CD14-positive monocyte (primary cell): ENCODE data around the gene SMCHD1. TPM values are rescaled to one million over a fixed set of nuclear protein-coding genes. Genes with fewer than 3 reads are reported as not detected.
A peak's percentile ranks its signal among the peaks of the same experiment; 100 is the strongest.

ENCODE experiments used
- DNase-seq, 3 donors: peaks; one replicate each; pipeline ENCODE4 v3.0.0-alpha.2; 2011 to 2022
- H2AFZ ChIP-seq: 2 replicates; pipeline ENCODE4 v1.6.0; 2012; ENCODE audit warnings: mild to moderate bottlenecking, low read depth, low read length, inconsistent platforms; ENCODE audit not compliant: insufficient read depth, poor library complexity, severe bottlenecking
- H3K27ac ChIP-seq, 2 donors: 1 replicate in 1 of 2; 2 replicates in 1 of 2; pipeline ENCODE4 v1.5.1; 2012 to 2013; ENCODE audit warnings: low read length in 2 of 2, control low read depth in 1 of 2, inconsistent platforms in 1 of 2, low read depth in 1 of 2, mild to moderate bottlenecking in 1 of 2
- H3K27me3 ChIP-seq, 2 donors: one replicate each; pipeline versions ENCODE4 v1.6.0 to v1.6.1; 2011 to 2013; ENCODE audit warnings: low read length in 2 of 2; ENCODE audit not compliant: control insufficient read depth in 2 of 2, insufficient read depth in 2 of 2
- H3K36me3 ChIP-seq, 2 donors: replicated peaks in 1 of 2; 1 replicate in 1 of 2; 2 replicates in 1 of 2; pipeline versions ENCODE4 v1.5.1 to v1.6.1; 2012 to 2013; ENCODE audit warnings: low read length in 2 of 2, control low read depth in 1 of 2, inconsistent platforms in 1 of 2, mild to moderate bottlenecking in 1 of 2; ENCODE audit not compliant: insufficient read depth in 2 of 2, control insufficient read depth in 1 of 2
- H3K4me1 ChIP-seq, 2 donors: 1 replicate in 1 of 2; 2 replicates in 1 of 2; pipeline versions ENCODE4 v1.5.1 to v1.6.1; 2012 to 2013; ENCODE audit warnings: low read length in 2 of 2, control low read depth in 1 of 2, inconsistent platforms in 1 of 2, mild to moderate bottlenecking in 1 of 2, moderate library complexity in 1 of 2; ENCODE audit not compliant: insufficient read depth in 2 of 2, control insufficient read depth in 1 of 2
- H3K4me2 ChIP-seq: replicated peaks from 2 replicates; pipeline ENCODE3; 2012; ENCODE audit warnings: low read length, moderate library complexity, mild to moderate bottlenecking; ENCODE audit not compliant: poor library complexity, severe bottlenecking; ENCODE audit errors: extremely low read depth
- H3K4me3 ChIP-seq, 3 experiments: fragments of 200-600 bp in 1 of 3; sonication (generic) in 1 of 3; replicated peaks in 1 of 3; 1 replicate in 2 of 3; 2 replicates in 1 of 3; pipeline ENCODE4 v1.5.1; 2011 to 2013; ENCODE audit warnings: low read length in 3 of 3, mild to moderate bottlenecking in 3 of 3, control low read depth in 2 of 3, low read depth in 2 of 3, inconsistent platforms in 1 of 3, moderate library complexity in 1 of 3
- H3K79me2 ChIP-seq: 2 replicates; pipeline ENCODE4 v1.6.0; 2012; ENCODE audit warnings: mild to moderate bottlenecking, control low read depth, inconsistent platforms, low read length, moderate library complexity; ENCODE audit not compliant: insufficient read depth
- H3K9ac ChIP-seq: 2 replicates; pipeline ENCODE4 v1.6.0; 2017; ENCODE audit warnings: low read length, mild to moderate bottlenecking; ENCODE audit not compliant: insufficient read depth, poor library complexity, severe bottlenecking
- H3K9me3 ChIP-seq, 2 donors: replicated peaks in 1 of 2; 1 replicate in 1 of 2; 2 replicates in 1 of 2; pipeline versions ENCODE4 v1.5.1 to v1.6.1; 2012 to 2013; ENCODE audit warnings: low read length in 2 of 2, control low read depth in 1 of 2; ENCODE audit not compliant: control insufficient read depth in 1 of 2, insufficient read depth in 1 of 2
- H4K20me1 ChIP-seq: 2 replicates; pipeline ENCODE4 v1.6.0; 2012; ENCODE audit warnings: mild to moderate bottlenecking, low read length, control low read depth, moderate library complexity; ENCODE audit not compliant: insufficient read depth
- H3K27ac Mint-ChIP-seq, 7 donors: one replicate each; pipeline ENCODE4 v1.8.0; 2020; ENCODE audit warnings: mild to moderate bottlenecking in 7 of 7, mixed read lengths in 7 of 7, moderate library complexity in 6 of 7, inconsistent platforms in 2 of 7
- H3K27me3 Mint-ChIP-seq, 3 donors: one replicate each; pipeline ENCODE4 v1.8.0; 2021 to 2022; ENCODE audit warnings: low read depth in 3 of 3, mild to moderate bottlenecking in 3 of 3, mixed read lengths in 3 of 3, moderate library complexity in 3 of 3, inconsistent platforms in 1 of 3
- H3K36me3 Mint-ChIP-seq, 2 donors: one replicate each; pipeline ENCODE4 v1.8.0; 2020; ENCODE audit warnings: mixed read lengths in 2 of 2, inconsistent platforms in 1 of 2, mild to moderate bottlenecking in 1 of 2
- H3K4me1 Mint-ChIP-seq: one replicate; pipeline ENCODE4 v1.8.0; 2020; ENCODE audit warnings: mild to moderate bottlenecking, mixed read lengths
- H3K4me3 Mint-ChIP-seq, 2 donors: one replicate each; pipeline ENCODE4 v1.8.0; 2020; ENCODE audit warnings: mild to moderate bottlenecking in 2 of 2, mixed read lengths in 2 of 2, moderate library complexity in 1 of 2
- H3K9me3 Mint-ChIP-seq, 7 donors: one replicate each; pipeline ENCODE4 v1.8.0; 2020 to 2022; ENCODE audit warnings: mixed read lengths in 7 of 7, mild to moderate bottlenecking in 6 of 7, moderate library complexity in 6 of 7, inconsistent platforms in 2 of 7
- WGBS: methylation state at CpG from one replicate; pipeline ENCODE4 v1.1.5; 2013; ENCODE audit warnings: missing lambda C conversion rate; ENCODE audit not compliant: insufficient coverage; 5-methylcytosine and 5-hydroxymethylcytosine counted together
- intact Hi-C, 2 donors: fragments of 100-400 bp; cut with micrococcal nuclease; formaldehyde crosslinking; loops; one replicate each; pipeline versions ENCODE4 v1.15.0 to v1.15.1; 2023
- polyA plus RNA-seq, 3 donors: library from polyadenylated mRNA; depleted of rRNA in 1 of 3; unstranded in 2 of 3; stranded (reverse) in 1 of 3; fragments of 300-500 nt in 2 of 3; fragments of >200 nt in 1 of 3; fragmentation: Illumina TruSeq in 2 of 3; gene quantifications; 1 replicate in 2 of 3; 2 replicates in 1 of 3; pipeline ENCODE4 v1.2.3, GENCODE V29; 2012 to 2021
- TF ChIP-seq, protein P1 (sequence below): fragments of 200-600 bp; IDR thresholded peaks from one replicate; pipeline ENCODE4 v1.8.0; 2022; ENCODE audit warnings: antibody characterized with exemption, mild to moderate bottlenecking

SMCHD1 gene
- polyA plus RNA-seq, 3 donors: 12.7 to 45.5 (median 16.8) TPM

GRCh38 chr18:2653467-2653866, 2.1 kb upstream of the SMCHD1 start:
- no peaks in the 10 kb centered on the region for H3K36me3 ChIP-seq
- H3K4me2 ChIP-seq: peak overlapping the region; percentile 84
- no peaks in the 10 kb centered on the region for H3K9me3 Mint-ChIP-seq
- H3K27me3 ChIP-seq: no peaks in the 10 kb centered on the region
- peak overlapping the region in 1 of 3 experiments; percentile 86 for H3K4me3 ChIP-seq
- peak overlapping the region in 1 of 2 donors; percentile 98 for H3K27ac ChIP-seq
- no peaks in the 10 kb centered on the region for H3K36me3 Mint-ChIP-seq
- WGBS: 20% methylated on average over 3 of the region's 4 CpGs
- H3K4me1 ChIP-seq: peaks cover 56 to 66% of the 10 kb centered on the region in 2 donors
- no peak overlapping the region for H2AFZ ChIP-seq
- peaks cover 58% of the 10 kb centered on the region for H3K4me1 Mint-ChIP-seq
- peak overlapping the region in 1 of 2 donors; percentile 50 for H3K4me3 Mint-ChIP-seq
- no peak overlapping the region for H3K9ac ChIP-seq
- intact Hi-C loops: loop anchor here (10.0 kb wide), 5 partner anchors 49 to 801 kb away; partner anchors contain the start of genes EMILIN2 (in 1 of the 2), METTL4 (in 1 of the 2), NDC80 (in 1 of the 2) and TGIF1 (in 1 of the 2)
- peak; percentile 68 to 90 (median 83) for DNase-seq
- peaks cover 42% of the 10 kb centered on the region for H3K79me2 ChIP-seq
- H3K9me3 ChIP-seq: no peaks in the 10 kb centered on the region
- peaks cover 28% of the 10 kb centered on the region for H4K20me1 ChIP-seq
- TF ChIP-seq, protein P1, sequence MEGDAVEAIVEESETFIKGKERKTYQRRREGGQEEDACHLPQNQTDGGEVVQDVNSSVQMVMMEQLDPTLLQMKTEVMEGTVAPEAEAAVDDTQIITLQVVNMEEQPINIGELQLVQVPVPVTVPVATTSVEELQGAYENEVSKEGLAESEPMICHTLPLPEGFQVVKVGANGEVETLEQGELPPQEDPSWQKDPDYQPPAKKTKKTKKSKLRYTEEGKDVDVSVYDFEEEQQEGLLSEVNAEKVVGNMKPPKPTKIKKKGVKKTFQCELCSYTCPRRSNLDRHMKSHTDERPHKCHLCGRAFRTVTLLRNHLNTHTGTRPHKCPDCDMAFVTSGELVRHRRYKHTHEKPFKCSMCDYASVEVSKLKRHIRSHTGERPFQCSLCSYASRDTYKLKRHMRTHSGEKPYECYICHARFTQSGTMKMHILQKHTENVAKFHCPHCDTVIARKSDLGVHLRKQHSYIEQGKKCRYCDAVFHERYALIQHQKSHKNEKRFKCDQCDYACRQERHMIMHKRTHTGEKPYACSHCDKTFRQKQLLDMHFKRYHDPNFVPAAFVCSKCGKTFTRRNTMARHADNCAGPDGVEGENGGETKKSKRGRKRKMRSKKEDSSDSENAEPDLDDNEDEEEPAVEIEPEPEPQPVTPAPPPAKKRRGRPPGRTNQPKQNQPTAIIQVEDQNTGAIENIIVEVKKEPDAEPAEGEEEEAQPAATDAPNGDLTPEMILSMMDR: no peak
- H3K27ac Mint-ChIP-seq: peak overlapping the region; percentile 87 to 98 (median 97)
- H3K27me3 Mint-ChIP-seq: peaks cover 0 to 5% (median 0%) of the 10 kb centered on the region in 3 donors

DNA sequence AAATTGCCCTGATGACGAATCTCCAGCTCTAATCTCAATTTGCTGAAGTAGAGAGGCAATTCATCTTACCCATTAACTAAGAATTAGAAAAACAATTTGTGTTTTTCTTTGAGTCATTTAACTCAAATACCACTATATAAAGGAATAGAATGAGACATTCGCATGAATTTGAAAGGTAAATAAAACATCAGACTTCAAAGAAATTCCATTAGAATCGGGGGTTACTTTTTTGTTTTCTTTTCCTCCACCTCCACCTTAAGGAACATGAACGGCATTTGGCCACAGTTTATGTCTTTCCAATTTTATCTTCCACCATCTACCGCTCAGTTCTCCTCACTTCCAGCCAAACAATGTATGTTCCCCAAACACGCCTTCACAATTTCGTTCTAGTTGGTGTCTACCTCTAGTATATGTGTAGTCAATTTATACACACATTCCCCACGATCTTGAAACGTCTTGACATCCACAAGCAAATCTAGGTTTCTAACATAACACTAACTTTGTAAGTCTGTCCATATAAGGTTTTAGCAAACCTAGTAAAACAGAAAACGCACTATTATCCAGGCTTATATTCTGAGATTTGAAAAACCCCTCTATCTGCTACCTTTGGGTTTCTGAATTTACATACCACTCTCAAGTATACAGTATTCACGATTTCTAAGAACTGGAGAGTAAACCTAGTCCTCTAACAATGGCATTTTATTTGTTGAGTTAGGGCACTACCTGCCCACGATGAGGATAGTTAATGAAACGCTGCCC, 1.2 kb upstream of the SMCHD1 start:
- peak overlapping the region; percentile 66 to 87 (median 86) for H3K4me3 ChIP-seq
- peaks cover 62 to 75% of the 10 kb centered on the region in 2 donors for H3K4me1 ChIP-seq
- Mint-ChIP-seq H3K36me3 (no peaks in the 10 kb centered on the region), H3K4me3 (peak overlapping the region; percentile 92 to 95), H3K27me3 (peaks cover 0 to 5% (median 0%) of the 10 kb centered on the region in 3 donors), H3K4me1 (peaks cover 63% of the 10 kb centered on the region), H3K9me3 (no peaks in the 10 kb centered on the region), H3K27ac (peak overlapping the region; percentile 87 to 98 (median 97))
- peak overlapping the region; percentile 75 for H2AFZ ChIP-seq
- no peaks in the 10 kb centered on the region for H3K9me3 ChIP-seq
- peak overlapping the region; percentile 98 for H3K27ac ChIP-seq
- DNase-seq: no peak
- intact Hi-C loops: loop anchor here (2.0 to 10.0 kb wide), 6 partner anchors 50 to 800 kb away; partner anchors contain the start of genes METTL4 (in 2 of the 2), NDC80 (in 2 of the 2), EMILIN2 (in 1 of the 2) and TGIF1 (in 1 of the 2)
- H4K20me1 ChIP-seq: peaks cover 36% of the 10 kb centered on the region
- peak overlapping the region; percentile 84 for H3K4me2 ChIP-seq
- no peaks in the 10 kb centered on the region for H3K27me3 ChIP-seq
- peaks cover 51% of the 10 kb centered on the region for H3K79me2 ChIP-seq
- H3K9ac ChIP-seq: peak overlapping the region; percentile 97
- TF ChIP-seq, protein P1: no peak
- no peaks in the 10 kb centered on the region for H3K36me3 ChIP-seq
- 41% methylated on average over 6 of the region's 13 CpGs for whole genome bisulfite sequencing
